Fibroblast of upper back skin (primary cell): ENCODE data around the gene RNF13.
A peak's percentile ranks its signal among the peaks of the same experiment; 100 is the strongest.

ENCODE experiments used
- DNase-seq: peaks from one replicate; pipeline ENCODE4 v3.0.0-alpha.2; 2013

The RNF13 gene

GRCh38 chr3:150005243-150006112 is 192.5 kb downstream of the RNF13 start:
- peak; percentile 62 for DNase-seq

GRCh38 chr3:150006794-150007193 is 193.8 kb downstream of the RNF13 start:
- no peak for DNase-seq
